Inflammatory macrophage (primary cell): ENCODE data around the gene HSD17B7.
"Not testable (repeated sequence)": the region's sequence is repeated elsewhere in the genome, so short reads cannot be mapped to it uniquely, and the experiment has no call there.

Experiments used
- DNase-seq, 2 donors: peaks; one replicate each; pipeline ENCODE4 v3.0.0-alpha.2; 2020 to 2022

Gene HSD17B7

GRCh38 chr1:162812357-162812756, 21.9 kb downstream of the HSD17B7 start:
- not testable (repeated sequence) for DNase-seq

- DNase-seq, result not testable (repeated sequence)
Measured at GRCh38 chr1:162818136-162818535, 27.6 kb downstream of the HSD17B7 start.

DNA sequence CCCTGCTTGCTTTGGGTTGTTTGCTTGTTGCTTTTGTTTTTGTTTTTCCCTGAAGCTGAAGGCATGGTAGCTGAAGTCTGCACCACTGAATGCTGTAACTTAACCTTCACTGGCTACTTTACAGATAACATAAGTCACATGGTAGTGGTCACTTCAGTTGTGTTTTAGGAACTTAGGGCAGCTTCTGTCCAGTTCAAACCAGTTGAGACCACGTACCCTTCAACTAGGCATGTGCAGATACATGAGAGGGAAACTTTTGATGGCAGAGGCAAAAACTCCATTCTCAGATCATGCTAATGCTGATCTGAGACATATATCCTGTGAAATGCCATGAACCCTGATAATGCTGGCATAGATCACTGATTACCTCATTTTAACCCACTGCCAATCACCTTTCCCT, 28.2 kb downstream of the HSD17B7 start:
- not testable (repeated sequence) for DNase-seq

- no peak for DNase-seq
Measured at GRCh38 chr1:162822391-162823200, 32.1 kb downstream of the HSD17B7 start.

- DNase-seq, result no peak
Measured at GRCh38 chr1:162823231-162823630, 32.7 kb downstream of the HSD17B7 start.

- no peak for DNase-seq
Measured at GRCh38 chr1:162823771-162824525, 33.4 kb downstream of the HSD17B7 start.

DNA sequence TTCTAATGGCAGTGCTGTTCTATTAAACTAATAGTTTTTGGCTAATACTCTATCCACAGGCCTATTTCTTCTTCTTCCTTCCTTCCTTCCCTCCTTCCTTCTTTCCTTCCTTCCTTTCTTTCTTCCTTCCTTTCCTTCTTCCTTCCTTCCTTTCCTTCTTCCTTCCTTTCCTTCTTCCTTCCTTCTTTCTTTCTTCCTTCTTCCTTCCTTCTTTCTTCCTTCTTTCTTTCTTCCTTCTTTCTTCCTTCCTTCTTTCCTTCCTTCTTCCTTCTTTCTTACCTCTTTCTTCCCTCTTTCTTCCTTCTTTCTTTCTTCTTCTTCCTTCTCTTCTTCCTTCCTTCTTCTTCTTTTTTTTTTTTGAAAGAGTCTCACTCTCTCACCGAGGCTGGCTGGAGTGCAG, 38.8 kb downstream of the HSD17B7 start:
- no peak for DNase-seq

GRCh38 chr1:162832470-162832869, 42.0 kb downstream of the HSD17B7 start:
- DNase-seq, result no peak

DNA sequence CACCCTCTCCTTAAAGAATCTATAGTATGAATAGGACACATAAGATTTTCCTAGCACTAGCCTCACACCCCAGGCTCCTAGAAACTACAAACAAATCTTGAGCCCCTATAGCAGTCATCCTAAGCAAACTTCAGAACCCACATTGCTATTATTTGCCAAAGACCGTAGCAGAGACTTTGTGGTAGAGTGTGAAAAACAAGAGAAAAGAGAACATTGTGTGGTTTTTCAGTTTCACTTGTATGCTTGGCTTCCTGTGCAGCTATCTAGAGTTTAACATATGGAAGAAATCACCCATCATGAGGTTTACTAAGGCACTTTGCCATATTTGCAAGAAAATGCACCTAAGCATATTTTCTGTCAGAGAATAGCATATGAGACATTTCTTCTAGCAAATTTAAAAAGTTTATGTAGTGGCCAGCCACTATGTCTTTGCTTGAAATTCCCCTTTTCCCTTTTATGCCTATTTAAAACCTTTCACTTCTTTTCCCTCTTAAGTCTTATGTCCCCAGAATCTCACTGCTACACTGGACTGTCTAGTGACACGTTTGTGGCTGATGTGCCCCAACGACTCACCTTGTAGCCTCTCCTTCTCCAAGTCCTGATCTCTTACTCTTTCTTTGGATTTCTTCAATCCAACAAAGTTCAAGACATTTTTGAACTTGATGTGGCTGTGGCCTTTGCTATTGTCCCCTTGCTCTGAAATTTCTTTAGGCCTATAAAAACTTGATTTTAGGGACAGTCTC, 44.8 kb downstream of the HSD17B7 start:
- DNase-seq, result no peak

DNA sequence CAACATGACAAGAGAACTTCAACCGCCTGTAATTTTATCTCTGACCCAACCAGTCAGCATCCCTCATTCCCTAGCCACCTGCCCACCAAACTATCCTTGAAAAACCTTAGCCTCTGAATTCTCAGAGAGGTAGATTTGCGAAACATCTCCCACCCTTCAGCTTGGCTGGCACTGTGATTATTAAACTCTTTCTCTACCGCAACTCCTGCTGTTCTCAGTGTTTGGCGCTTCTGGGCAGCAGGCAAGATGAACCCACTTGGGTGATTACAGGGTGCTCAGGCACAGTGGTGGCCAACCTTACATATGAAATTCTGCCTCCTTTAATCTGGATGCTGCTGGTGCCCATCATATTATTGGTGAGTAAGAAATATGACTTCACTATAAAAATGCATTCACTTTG, 48.4 kb downstream of the HSD17B7 start:
- no peak for DNase-seq

DNA sequence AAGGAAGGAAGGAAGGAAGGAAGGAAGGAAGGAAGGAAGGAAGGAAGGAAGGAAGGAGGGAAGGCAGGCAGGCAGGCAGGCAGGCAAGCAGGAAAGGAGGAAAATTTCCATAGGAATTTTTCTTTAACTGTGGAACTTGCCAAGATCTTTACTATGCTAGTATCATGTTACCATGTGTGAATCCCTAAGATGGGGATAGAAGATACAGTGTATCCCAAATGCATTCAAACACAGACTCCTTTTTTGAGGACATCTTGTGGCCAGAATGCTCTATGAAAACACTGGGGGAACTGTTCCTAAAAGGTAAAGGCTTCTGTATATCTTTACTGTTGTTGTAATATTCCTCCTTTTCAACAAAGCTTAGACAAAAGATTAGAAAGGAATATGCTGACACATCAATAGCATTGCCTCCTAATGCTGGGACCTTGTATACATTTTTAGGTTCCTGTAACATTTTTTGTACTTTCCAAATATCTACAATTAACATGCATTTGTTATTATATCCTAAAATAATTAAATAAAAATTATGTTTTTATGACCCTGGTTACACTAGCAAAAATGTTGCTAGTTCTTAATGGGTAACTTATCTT, 49.8 kb downstream of the HSD17B7 start:
- DNase-seq, result no peak

DNA sequence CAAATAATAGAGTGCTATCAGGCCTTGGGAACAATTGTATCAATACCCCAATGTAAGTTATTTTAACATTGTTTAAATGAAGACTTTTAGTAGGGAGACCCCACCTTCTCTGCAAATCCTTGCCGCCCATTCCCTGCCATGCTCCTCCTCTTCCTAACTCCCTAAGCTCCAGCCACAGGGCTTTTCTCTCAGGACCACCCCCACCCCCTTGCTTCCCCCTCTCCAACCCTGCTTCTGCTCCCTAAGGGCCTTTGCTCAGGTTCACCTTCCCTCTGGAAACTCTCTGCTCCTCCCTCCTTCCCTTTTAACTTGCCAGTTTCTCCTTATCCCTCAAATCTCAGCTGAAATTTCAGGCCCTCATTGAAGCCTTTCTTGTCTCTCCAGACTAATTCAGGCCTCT, 53.7 kb downstream of the HSD17B7 start:
- no peak for DNase-seq

DNA sequence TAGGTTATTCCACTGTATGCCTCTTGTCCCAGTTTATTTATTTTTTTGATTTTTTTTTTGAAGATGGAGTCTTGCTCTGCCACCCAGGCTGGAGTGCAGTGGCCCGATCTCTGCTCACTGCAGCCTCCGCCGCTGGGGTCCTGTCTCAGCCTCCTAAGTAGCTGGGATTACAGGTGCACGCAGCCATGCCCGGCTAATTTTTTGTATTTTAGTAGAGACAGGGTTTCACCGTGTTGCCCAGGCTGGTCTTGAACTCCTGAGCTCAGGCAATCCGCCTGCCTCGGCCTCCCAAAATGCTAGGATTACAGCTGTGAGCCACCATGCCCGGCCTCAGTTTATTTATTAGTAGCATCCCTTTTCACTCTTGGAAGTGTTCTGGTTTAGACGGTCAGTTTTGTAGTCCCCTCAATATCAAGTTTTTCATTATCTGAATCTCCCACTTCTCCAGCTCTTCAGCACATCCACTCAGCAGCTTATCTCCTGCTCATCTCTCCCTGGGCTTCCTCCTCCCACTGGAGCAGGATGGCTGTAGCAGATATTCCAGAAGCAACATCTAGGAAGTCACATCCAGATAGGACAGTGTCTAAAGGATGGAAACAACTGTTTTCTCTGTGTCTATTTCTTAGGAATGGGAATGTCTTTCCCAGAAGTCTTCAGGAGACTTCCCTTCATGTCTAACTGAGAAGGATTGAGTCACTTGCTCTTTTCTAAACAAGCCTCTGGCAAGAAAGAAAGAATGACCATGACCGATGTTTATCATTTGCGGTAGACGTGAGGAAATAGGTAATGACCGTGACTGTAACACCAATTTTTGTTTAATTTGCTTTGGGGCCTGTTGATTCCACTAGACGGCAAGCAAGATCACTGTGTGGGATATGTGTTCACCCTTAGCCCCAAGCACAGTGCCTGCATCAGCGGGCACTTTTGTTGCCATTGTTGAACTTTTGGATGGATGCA, 56.0 kb downstream of the HSD17B7 start:
- DNase-seq, result no peak

GRCh38 chr1:162847839-162848453, 57.4 kb downstream of the HSD17B7 start:
- DNase-seq, result peak; percentile 58 to 67

- no peak for DNase-seq
Measured at GRCh38 chr1:162849711-162850110, 59.2 kb downstream of the HSD17B7 start.

- DNase-seq, result no peak
Measured at GRCh38 chr1:162851341-162851740, 60.8 kb downstream of the HSD17B7 start.

DNA sequence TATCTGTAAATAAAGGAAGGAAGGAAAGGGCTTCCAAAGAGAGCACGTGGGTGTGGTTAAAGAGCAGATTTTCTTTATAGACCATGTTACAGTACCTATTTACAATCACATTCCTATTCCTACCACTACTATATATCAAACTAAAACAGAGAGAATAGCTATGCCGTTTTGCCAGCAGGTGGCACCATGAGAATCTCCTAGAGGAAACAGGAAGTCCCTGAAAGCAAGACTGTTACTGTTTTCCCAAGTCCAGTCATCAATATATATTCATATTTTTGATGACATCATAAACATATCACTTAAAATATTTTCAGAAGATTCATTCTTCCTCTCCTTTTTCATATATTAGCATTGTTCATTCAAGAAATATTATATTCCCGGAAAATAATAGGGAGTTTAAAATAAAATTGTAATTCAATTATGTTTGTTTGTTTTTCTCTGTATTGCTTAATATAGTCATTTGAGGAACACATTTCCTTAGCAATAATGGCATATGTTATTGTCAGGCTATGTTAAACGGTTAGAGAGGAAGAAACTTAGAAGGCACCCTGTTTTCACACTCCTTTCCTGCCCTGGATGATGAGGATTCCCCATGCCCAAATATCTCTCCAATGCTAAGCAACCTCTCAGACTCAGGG, 63.9 kb downstream of the HSD17B7 start:
- peak; percentile 61 to 74 for DNase-seq

- no peak for DNase-seq
Measured at GRCh38 chr1:162855461-162856150, 65.1 kb downstream of the HSD17B7 start.

DNA sequence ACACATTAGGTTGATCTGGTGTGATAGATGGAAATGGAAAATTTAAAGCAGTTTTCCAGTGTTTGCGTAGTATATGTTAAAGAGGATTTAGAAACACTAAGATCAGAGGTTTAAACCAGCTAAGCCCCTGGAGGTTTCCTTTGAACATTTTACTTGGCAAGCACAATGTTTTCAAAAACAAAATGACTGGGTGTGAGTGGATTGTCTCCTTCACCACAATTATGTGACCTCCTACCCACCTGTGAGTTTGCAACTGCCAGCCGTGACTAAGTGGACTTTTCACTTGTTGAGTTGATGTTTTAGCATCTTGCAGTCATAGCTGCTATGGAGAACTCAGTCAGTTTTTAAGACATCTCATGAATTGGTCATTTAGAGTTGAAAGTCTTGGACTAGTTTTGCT, 65.8 kb downstream of the HSD17B7 start:
- DNase-seq, result no peak

GRCh38 chr1:162857850-162858249, 67.3 kb downstream of the HSD17B7 start:
- DNase-seq, result no peak
